ENCODE results near the gene IPO4.

- TF ChIP-seq CTCF (IDR thresholded peaks at IDR 0.05), result no peak
- no peak for TF ChIP-seq POLR2A (IDR thresholded peaks at IDR 0.05)
Observed at GRCh38 chr14:24144451-24144850, 44.2 kb downstream of the IPO4 start.
